Osteocyte (in vitro differentiated cells): Measurements from ENCODE around the gene DDX49. TPM values are rescaled to one million over a fixed set of nuclear protein-coding genes. Genes with fewer than 3 reads are reported as not detected.

Source experiments
- DNase-seq: peaks from one replicate; pipeline ENCODE4 v3.0.0; 2021; ENCODE audit warnings: mixed read lengths; ENCODE audit not compliant: unreplicated experiment; ENCODE audit errors: extremely low spot score
- H3K27ac Mint-ChIP-seq: one replicate; pipeline ENCODE4 v1.8.0; 2021; ENCODE audit warnings: mild to moderate bottlenecking, mixed read lengths; ENCODE audit not compliant: unreplicated experiment
- H3K27me3 Mint-ChIP-seq: one replicate; pipeline ENCODE4 v1.8.0; 2021; ENCODE audit warnings: mixed read lengths; ENCODE audit not compliant: unreplicated experiment
- H3K36me3 Mint-ChIP-seq: one replicate; pipeline ENCODE4 v1.8.0; 2021; ENCODE audit warnings: mixed read lengths; ENCODE audit not compliant: unreplicated experiment
- H3K4me1 Mint-ChIP-seq: one replicate; pipeline ENCODE4 v1.8.0; 2021; ENCODE audit warnings: mixed read lengths; ENCODE audit not compliant: unreplicated experiment
- H3K4me3 Mint-ChIP-seq: one replicate; pipeline ENCODE4 v1.8.0; 2021; ENCODE audit warnings: mild to moderate bottlenecking, moderate library complexity, mixed read lengths; ENCODE audit not compliant: unreplicated experiment
- H3K9me3 Mint-ChIP-seq: one replicate; pipeline ENCODE4 v1.8.0; 2021; ENCODE audit warnings: mixed read lengths; ENCODE audit not compliant: unreplicated experiment
- total RNA-seq: library from RNA; stranded (reverse); gene quantifications from 2 replicates; pipeline ENCODE4 v1.2.1, GENCODE V29; 2021
- TF ChIP-seq, protein P1 (sequence below): fragments of 200-600 bp; sonication (generic); IDR thresholded peaks from 2 replicates; pipeline ENCODE4 v1.5.0; 2021; ENCODE audit warnings: antibody characterized with exemption, mild to moderate bottlenecking, moderate library complexity

Gene DDX49
- total RNA-seq, 1 donor from 2014 or later = 59.7 TPM

DNA sequence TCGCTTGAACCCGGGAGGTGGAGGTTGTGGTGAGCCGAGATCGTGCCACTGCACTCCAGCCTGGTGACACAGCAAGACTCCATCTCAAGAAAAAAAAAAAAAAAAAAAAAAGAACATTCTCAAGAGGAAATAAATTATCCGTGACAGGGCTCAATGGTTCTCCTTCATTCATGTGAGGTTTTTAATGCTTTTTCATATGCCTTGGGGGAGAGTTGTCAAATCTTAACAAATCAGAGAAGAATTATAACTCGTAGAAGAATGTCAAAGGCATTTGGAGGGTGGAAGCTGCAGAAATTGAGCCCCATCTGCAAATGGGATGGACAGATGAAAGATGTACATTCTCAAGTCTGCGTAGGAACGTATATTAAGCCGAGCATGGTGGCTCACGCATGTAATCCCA, 56.4 kb downstream of the DDX49 start:
- H3K36me3 Mint-ChIP-seq = no peaks in the 10 kb centered on the region
- peaks cover 8% of the 10 kb centered on the region for H3K4me1 Mint-ChIP-seq
- DNase-seq = no peak
- no peak overlapping the region for H3K27ac Mint-ChIP-seq
- H3K4me3 Mint-ChIP-seq = no peak overlapping the region
- no peaks in the 10 kb centered on the region for H3K9me3 Mint-ChIP-seq
- TF ChIP-seq, protein P1, sequence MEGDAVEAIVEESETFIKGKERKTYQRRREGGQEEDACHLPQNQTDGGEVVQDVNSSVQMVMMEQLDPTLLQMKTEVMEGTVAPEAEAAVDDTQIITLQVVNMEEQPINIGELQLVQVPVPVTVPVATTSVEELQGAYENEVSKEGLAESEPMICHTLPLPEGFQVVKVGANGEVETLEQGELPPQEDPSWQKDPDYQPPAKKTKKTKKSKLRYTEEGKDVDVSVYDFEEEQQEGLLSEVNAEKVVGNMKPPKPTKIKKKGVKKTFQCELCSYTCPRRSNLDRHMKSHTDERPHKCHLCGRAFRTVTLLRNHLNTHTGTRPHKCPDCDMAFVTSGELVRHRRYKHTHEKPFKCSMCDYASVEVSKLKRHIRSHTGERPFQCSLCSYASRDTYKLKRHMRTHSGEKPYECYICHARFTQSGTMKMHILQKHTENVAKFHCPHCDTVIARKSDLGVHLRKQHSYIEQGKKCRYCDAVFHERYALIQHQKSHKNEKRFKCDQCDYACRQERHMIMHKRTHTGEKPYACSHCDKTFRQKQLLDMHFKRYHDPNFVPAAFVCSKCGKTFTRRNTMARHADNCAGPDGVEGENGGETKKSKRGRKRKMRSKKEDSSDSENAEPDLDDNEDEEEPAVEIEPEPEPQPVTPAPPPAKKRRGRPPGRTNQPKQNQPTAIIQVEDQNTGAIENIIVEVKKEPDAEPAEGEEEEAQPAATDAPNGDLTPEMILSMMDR = no peak
- no peaks in the 10 kb centered on the region for H3K27me3 Mint-ChIP-seq

Other genes starting within 250 kb of the DDX49 start
- gene CRTC1, start 236.0 kb upstream of the DDX49 start, total RNA-seq = 24.0 and 25.7 TPM in 2 replicates
- gene COMP, start 128.4 kb upstream of the DDX49 start, total RNA-seq = 0.13 and 0.57 TPM in 2 replicates
- gene UPF1, start 87.8 kb upstream of the DDX49 start, total RNA-seq = 58.0 and 64.2 TPM in 2 replicates
- gene CERS1, start 23.6 kb upstream of the DDX49 start, total RNA-seq = 6.5 and 8.5 TPM in 2 replicates
- 162 and 175 TPM in 2 replicates for gene COPE, start 328 bp upstream of the DDX49 start, total RNA-seq
- 68.8 and 68.9 TPM in 2 replicates for gene HOMER3, start 21.5 kb downstream of the DDX49 start, total RNA-seq
- gene SUGP2, start 113.8 kb downstream of the DDX49 start, total RNA-seq = 77.6 and 81.8 TPM in 2 replicates
- 26.9 and 27.0 TPM in 2 replicates for gene ARMC6, start 113.9 kb downstream of the DDX49 start, total RNA-seq
- gene SLC25A42, start 144.3 kb downstream of the DDX49 start, total RNA-seq = 10.0 and 10.6 TPM in 2 replicates
- gene TMEM161A, start 218.8 kb downstream of the DDX49 start, total RNA-seq = 34.3 and 37.5 TPM in 2 replicates